HG02763 (cell line): ENCODE results near the gene PRR15.

Source experiments
- ATAC-seq: cut with Tn5 transposase; IDR thresholded peaks from one replicate; pipeline ENCODE4 v1.9.1; 2021; ENCODE audit warnings: mild to moderate bottlenecking, moderate library complexity; ENCODE audit not compliant: unreplicated experiment

Gene PRR15

DNA sequence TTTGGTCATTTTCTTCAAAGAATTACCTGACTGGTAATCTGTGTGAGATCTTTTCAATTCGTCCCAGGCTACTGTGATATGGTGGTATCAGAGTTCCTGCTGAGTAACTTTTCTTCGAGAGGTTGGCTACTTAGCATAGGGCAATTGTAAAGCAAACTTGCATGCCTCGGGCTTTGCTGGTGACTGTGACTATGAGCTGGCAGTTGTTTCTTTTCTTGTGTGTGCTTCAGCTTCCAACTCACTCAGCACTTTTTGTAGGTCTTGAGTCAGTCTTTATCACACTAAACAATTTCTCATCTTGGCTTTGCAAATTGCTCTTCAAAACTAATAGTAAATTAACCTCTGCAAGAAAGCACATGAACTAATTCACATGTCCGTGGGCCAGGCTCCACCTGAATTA lies 44.3 kb downstream of the PRR15 start:
- ATAC-seq, result no peak

GRCh38 chr7:29609162-29610037 lies 45.8 kb downstream of the PRR15 start:
- ATAC-seq, result no peak

DNA sequence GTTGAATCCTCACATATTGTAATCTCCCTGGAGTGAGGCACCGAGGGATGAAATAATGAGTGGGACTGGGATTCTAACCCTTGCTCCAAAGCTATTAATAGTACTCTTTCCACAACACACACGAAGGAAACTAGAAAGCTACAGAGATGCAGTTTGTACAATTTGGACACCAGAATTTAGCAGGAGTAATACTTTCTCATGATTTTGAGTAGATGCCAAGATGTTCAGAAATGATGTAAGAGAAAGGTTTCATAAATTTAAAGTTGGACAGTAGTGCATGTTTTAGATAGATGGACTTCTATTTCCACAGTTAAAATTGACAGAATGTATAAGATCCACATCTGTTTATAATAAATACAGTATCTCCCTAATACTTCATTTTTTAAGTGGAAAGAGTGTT lies 46.5 kb downstream of the PRR15 start:
- no peak for ATAC-seq

GRCh38 chr7:29611941-29612544 lies 48.4 kb downstream of the PRR15 start:
- ATAC-seq, result no peak

GRCh38 chr7:29612596-29612995 lies 49.0 kb downstream of the PRR15 start:
- no peak for ATAC-seq

DNA sequence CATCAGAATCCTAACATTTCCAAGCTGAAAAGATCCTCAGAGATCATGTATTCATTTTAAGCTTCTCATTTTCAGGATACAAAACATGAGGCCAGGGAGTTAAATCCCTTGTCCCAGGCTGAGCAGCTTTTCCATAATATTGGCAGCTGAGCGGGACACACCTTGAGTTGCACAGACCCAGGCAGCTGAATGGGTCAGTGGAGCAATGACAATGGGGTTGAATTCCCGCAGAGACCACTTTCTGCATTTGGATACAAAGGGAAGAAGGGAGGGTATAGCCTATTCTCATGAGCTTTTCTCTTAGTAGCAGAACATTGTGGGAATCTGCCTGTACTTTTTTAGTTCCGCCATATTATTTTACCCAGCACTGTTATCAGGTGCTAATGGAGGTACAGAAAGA lies 49.5 kb downstream of the PRR15 start:
- no peak for ATAC-seq

DNA sequence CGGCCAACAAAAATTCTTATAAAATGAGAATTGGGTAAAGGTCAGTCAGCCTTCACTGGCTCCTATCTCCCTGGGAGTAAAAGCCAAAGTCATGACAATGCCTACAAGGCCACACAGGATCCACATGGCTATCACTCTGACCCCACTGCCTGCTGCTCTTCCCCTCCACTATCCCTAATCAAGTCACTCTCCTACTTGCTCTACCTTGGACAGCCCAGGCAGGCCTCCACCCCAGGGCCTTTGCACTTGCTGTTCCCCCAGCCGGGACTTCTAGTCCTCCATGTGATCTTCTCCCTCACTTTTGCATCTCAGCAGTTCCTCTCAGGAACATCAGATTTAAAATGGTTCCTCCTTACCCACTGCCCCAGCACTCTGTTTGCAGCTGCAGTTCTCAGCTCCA lies 50.6 kb downstream of the PRR15 start:
- ATAC-seq, result no peak
